GM21723 (cell line): ENCODE measurements around the gene PTPRA.

Experiments used
- ATAC-seq: cut with Tn5 transposase; IDR thresholded peaks from one replicate; pipeline ENCODE4 v1.9.1; 2021; ENCODE audit warnings: mild to moderate bottlenecking, moderate library complexity; ENCODE audit not compliant: unreplicated experiment

PTPRA gene

GRCh38 chr20:3085571-3086072 is 212.3 kb downstream of the PTPRA start:
- no peak for ATAC-seq

- ATAC-seq, result no peak
Observed at GRCh38 chr20:3088031-3088430, 214.8 kb downstream of the PTPRA start.
